CD4-positive, alpha-beta T cell treated with Interleukin-17A for 1 hour (primary cell): ENCODE results near the gene CALCA.
"Not testable (repeated sequence)": the region's sequence is repeated elsewhere in the genome, so short reads cannot be mapped to it uniquely, and the experiment has no call there.

Experiments
- DNase-seq: peaks from one replicate; pipeline ENCODE4 v3.0.0-alpha.2; 2020

Gene CALCA, protein sequence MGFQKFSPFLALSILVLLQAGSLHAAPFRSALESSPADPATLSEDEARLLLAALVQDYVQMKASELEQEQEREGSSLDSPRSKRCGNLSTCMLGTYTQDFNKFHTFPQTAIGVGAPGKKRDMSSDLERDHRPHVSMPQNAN

DNA sequence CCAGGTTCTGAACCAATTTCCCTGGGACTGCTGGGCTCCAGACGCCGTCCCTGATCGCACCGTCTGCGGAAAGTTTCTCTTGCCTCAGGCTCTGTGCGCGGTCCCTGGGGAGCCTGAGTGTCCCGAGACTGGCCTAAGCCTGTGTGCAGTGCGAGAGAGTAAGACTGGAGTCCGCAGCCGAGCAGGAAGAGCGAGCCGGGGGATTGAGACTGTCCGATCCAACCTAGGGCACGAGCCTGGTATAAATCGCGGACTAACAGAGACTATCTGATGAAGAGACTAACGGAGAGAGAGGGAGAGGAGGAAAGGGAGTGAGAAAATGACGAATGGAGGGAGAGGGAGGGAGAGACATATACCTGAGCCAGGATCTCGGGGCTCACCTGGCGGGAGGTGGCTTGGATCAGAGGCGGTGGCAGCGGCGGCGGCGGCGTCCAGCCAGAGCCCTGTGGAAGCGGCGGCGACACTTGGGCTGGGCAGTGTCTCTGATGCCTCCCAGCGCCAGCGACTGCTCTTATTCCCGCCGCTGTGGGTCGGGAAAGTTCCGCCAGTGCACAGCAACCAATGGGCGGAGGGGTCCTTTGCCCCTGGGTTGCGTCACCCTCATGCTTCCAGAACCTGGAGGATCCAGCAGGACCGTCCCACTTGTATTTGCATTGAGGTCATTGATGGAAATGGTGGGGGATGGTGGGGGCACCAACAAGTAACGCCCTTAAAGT lies at the start of gene CALCA:
TSS of gene CALCA (minus strand) at position 487 of the 716 bp plus-strand sequence. CDS start 1,159 bp downstream, outside the sequence.
- no peak for DNase-seq

DNA sequence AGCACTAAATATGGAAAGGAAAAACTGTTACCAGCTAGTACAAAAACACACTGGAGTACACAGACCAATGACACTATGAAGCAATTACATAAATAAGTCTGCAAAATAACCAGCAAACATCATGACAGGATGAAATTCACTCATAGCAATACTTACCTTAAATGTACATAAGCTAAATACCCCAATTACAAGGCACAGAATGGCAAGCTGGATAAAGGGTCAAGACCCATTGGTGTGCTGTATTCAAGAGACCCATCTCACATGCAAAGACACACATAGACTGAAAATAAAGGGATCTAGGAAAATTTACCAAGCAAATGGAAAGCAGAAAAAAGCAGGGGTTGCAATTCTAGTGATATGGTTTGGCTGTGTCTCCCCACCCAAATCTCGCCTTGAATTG lies 44.0 kb upstream of the CALCA start:
- DNase-seq: no peak

DNA sequence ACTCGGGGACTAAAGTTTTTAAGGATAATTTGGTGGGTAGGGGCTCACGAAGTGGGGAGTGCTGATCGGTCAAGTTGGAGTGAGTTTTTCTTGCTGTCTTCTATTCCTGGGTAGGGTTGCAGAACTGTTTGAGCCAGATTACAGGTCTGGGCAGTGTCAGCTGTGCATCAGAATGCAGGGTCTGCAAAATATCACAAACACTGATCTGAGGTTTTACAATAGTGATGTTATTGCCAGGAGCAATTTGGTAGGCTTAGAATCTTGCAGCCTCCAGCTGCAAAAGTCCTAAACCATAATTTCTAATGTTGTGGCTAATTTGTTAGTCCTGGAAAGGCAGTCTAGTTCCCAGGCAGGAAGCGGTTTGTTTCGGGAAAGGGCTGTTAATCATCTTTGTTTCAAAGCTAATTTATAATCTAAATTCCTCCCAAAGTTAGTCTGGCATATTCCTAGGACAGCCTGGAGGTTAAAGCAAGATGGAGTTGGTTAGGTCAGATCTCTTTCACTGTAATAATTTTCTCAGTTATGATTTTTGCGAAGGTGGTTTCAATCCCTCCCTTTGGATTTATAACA lies 39.7 kb upstream of the CALCA start:
- no peak for DNase-seq

GRCh38 chr11:15010865-15011264 lies 38.7 kb upstream of the CALCA start:
- no peak for DNase-seq

DNA sequence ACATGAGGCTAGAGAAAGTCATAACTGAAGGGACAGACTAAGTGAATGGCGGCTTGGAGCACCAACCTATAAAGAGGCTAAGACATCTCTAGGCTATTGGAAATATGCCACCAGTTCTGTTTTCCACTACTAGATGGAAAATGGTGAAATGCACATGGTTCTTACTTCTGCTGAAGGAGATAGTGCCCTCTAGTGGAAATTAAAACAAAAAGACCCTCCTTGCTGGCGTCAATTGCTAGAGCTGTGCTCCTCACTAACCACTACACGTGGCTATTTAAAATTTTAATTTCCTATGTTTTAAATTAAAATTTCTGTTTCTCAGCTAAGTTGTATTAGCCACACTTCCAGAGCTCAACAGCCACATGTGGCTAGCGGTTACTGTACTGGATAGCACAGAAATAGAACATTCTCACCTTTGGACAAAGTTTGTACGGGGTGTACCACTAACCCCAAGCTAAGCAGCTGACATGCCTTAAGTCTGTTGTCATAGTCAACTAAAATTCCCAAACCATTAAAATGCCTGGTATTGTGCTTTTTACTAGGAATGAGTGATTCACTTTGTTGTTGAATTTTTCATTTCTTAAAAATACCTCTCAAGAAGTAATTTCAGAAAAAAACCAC lies 34.1 kb upstream of the CALCA start:
- peak; percentile 50 for DNase-seq

GRCh38 chr11:14988133-14988532 lies 16.0 kb upstream of the CALCA start:
- DNase-seq: not testable (repeated sequence)

- no peak for DNase-seq
Observed at GRCh38 chr11:14981507-14981906, 9.4 kb upstream of the CALCA start.

- DNase-seq: no peak
Observed at GRCh38 chr11:14980854-14981253, 8.7 kb upstream of the CALCA start.

DNA sequence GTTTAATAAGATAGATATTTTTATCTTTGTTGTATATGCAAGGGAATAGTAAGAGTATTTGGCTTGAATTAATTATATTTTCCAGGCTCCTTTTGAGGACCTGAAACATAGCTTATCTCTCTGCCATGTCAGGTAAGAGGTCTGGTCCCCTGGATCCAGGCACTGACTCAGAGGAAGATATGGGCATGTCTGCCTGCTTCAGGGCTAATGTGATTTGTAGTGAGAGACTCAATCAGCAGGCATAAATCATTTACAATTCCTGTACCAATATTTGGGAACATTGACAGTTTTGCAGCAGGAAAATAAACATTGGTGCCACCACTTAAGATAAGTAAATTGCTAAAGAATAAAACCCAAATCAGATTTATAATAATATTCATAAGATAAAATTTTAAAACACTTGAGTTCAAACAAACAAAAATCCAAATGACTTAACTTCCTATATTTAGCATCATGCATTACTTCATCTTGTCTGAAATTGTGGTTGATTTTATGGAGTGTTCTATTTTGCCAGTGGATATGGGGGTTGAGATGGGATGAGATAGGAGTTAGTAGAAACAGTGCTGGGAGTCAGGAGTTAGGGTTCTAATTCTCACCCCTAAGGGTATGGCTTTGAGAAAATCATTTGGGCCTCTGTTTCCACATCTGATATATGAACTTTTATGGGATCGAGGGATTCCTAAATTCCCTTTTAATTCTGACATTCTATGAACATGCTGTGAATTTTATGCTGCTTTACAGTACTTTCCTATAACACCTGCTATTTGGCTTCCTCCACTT lies 5.1 kb upstream of the CALCA start:
- DNase-seq: no peak

GRCh38 chr11:14975252-14975587 lies 3.1 kb upstream of the CALCA start:
- no peak for DNase-seq

- DNase-seq: peak; percentile 51
Observed at GRCh38 chr11:14974515-14975251, 2.5 kb upstream of the CALCA start.

- DNase-seq: peak; percentile 9
Observed at GRCh38 chr11:14973621-14974514, 1.7 kb upstream of the CALCA start.

DNA sequence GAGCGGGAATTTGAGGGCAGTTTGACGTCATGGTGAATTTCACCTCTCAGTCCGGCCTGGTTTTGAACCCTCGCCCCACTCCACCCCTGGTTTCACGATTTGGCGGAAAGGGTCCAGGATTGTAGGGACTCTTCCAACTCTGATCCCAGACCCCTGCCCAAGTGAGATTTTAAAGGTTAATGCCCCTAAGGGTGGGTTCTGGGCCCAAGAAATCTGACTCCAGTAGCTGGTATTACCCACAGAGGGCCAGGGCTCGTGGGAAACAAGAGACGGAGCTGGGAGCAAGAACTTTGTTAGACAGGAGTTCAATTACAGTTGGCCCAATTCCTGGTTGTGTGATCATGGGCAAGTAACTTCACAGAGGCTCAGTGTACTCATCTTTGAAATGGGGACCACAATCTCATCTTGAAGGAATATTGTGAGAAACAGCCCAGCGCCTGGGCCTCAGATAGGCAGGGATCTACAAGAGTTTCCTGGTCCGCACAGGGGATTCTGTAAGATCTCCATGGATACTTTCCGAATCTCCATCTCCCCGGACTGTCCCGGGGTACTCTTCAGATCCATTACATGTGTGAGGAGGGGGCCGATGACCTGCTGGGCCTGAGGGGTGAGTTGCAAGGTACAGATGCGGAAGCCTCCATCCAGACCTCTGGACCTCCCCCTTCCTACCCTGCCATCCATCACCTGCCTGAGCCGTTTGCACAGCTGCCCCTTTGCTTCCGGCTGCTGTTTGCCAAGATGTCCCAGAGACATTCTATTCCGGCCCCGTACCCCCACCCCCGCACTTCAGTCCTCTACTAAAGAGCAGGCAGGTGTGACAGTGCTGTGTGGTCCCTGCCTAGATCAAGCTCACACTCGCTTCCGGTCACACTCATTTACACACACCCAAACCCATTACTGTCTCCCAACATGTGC lies 687 bp upstream of the CALCA start:
- DNase-seq: no peak

- peak; percentile 26 for DNase-seq
Observed at GRCh38 chr11:14969901-14970323, 2.2 kb downstream of the CALCA start.

DNA sequence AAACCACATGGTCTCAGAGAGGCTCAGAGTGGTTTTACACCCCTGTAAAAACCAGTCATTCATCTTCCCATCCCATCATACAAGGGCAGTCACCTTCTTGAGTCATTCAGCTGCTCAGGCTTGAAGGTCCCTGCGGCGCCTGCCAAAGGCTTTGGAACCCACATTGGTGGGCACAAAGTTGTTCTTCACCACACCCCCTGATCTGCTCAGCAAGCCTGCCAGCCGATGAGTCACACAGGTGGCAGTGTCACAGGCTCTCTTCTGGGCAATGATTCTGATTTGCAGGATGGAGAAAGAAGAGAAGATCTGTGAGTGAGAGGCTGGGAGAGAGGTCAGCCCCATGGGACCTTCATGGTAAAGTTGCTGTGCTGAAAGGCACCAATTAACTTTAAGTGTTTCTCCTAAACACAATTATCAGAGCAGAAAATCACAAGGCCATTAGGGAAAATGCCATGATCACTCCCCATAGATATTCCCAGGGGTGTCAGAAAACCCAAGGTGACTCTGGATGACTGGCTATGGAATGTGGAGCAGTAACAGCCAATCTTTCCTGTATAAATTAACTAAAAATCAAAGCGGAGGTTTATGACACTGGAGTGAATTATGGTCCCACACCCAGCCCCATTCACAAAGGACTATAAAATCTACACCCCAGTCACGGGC lies 4.4 kb downstream of the CALCA start:
- no peak for DNase-seq

- no peak for DNase-seq
Observed at GRCh38 chr11:14956111-14956510, 16.0 kb downstream of the CALCA start.

GRCh38 chr11:14954581-14954980 lies 17.6 kb downstream of the CALCA start:
- no peak for DNase-seq

- no peak for DNase-seq
Observed at GRCh38 chr11:14953904-14954303, 18.2 kb downstream of the CALCA start.

GRCh38 chr11:14949437-14950147 lies 22.6 kb downstream of the CALCA start:
- no peak for DNase-seq
